Measurements from ENCODE around the gene C14orf93.

The C14orf93 gene

DNA sequence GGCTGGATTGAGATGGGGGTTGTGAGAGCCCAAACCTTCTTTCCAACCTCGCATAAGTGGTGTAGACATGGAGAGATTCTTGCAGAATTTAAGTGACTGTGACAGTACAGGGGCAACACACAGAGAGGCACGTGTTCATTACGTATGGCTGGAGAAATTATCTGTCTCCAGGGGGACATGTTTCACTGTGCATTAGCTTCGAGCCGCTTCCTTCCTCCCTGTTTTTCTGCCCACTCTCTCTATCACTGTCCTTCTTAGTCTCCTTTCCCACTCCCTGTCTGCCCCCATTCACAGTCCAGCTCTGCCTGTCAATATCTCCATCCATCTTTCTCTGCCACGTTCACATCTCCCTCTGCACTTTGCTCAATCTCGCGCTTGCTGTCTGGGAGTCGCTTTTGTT is 11.5 kb upstream of the C14orf93 start:
- Histone ChIP-seq H3K27ac (ENCODE audit: low read length, poor library complexity, severe bottlenecking) (no peak overlapping the region), H3K14ac (ENCODE audit: low read length in 2 of 2) (no peak overlapping the region), H2AFZ (ENCODE audit: low read depth, low read length) (no peak overlapping the region), H2BK12ac (ENCODE audit: low read length in 2 of 2) (no peak overlapping the region), H3K9ac (ENCODE audit: low read length) (no peak overlapping the region), H2BK15ac (ENCODE audit: low read depth, poor library complexity, severe bottlenecking) (no peak overlapping the region), H3K4me3 (ENCODE audit: insufficient read depth in 1 of 2, low read depth in 1 of 2, low read length in 2 of 2) (no peak overlapping the region), H3K4me1 (ENCODE audit: control insufficient read depth, insufficient read depth, low read depth, low read length) (peaks cover 10% of the 10 kb centered on the region), H3K18ac (ENCODE audit: low read depth in 1 of 2, low read length in 2 of 2) (no peak overlapping the region), H2BK120ac (ENCODE audit: low read depth, low read length) (no peak overlapping the region), H3K79me1 (replicated peaks; ENCODE audit: low read length, poor library complexity, severe bottlenecking) (peaks cover 2% of the 10 kb centered on the region), H3K4ac (ENCODE audit: low read depth in 1 of 2, low read length in 2 of 2) (no peak overlapping the region), H3K4me2 (ENCODE audit: low read length, poor library complexity, severe bottlenecking) (no peak overlapping the region), H4K8ac (ENCODE audit: low read length) (peak overlapping the region; percentile 35), H3K27me3 (ENCODE audit: control insufficient read depth in 1 of 2, insufficient read depth in 1 of 2, low read length in 2 of 2) (no peaks in the 10 kb centered on the region), H3K23ac (ENCODE audit: low read length in 2 of 2) (no peak overlapping the region), H3K9me3 (ENCODE audit: control insufficient read depth, low read length) (no peaks in the 10 kb centered on the region), H4K91ac (ENCODE audit: low read length) (no peak overlapping the region), H2AK5ac (ENCODE audit: low read length, severe bottlenecking) (no peak overlapping the region), H2BK5ac (ENCODE audit: low read depth, low read length, poor library complexity, severe bottlenecking) (no peak overlapping the region), H3K36me3 (ENCODE audit: control insufficient read depth in 1 of 2, insufficient read depth in 2 of 2, low read depth in 1 of 2, low read length in 2 of 2) (peaks cover 8 to 17% of the 10 kb centered on the region in 2 experiments)
- DNase-seq, result no peak
- 44% methylated on average over 9 of the region's 9 CpGs for WGBS

DNA sequence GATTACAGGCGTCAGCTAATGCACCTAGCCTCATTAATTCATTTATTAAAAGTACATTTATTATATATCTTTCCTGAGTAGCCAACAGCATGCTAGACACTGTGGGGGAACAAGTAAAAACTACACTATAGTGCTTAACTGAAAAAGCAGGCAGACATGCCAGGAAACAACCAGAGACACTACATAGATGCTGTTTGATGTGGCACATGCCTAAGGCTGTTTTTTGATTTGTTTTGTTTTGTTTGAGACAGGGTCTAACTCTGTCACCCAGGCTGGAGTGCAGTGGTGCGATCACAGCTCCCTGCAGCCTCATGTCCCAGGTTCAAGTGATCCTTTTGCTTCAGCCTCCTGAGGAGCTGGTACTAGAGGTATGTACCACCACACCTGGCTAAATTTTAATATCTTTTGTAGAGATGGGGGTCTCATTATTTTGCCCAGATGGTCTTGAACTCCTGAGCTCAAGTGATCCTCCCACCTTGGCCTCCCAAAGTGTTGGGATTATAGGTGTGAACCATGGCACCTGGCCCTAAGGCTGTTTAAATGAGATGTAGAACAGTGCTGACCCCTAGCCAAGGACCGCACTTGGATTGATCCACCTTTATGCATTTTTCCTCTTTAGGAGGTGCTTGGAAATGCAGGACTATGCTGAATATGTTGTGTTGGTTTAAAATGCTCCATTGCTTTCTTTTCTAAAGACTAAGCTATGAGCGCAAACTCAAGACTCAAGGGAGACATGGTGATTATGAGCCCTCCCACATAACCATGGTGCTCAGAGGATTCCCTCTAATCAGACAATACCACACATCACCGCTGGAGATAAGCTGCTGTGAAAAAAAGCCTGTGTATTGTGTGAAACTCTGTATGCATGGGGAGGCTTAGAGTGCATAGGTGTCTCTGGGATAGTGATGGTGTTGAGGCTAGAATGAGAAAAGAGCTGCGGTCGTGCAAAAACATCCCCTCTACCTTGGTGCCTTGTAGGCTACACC is 10.5 kb upstream of the C14orf93 start:
- Histone ChIP-seq H4K91ac (ENCODE audit: low read length) (no peak overlapping the region), H3K4me2 (ENCODE audit: low read length, poor library complexity, severe bottlenecking) (no peak overlapping the region), H2AFZ (ENCODE audit: low read depth, low read length) (no peak overlapping the region), H3K79me1 (replicated peaks; ENCODE audit: low read length, poor library complexity, severe bottlenecking) (no peaks in the 10 kb centered on the region), H3K23ac (ENCODE audit: low read length in 2 of 2) (peak overlapping the region in 1 of 2 experiments; percentile 14), H3K4me1 (ENCODE audit: control insufficient read depth, insufficient read depth, low read depth, low read length) (peaks cover 6% of the 10 kb centered on the region), H3K9ac (ENCODE audit: low read length) (no peak overlapping the region), H3K36me3 (ENCODE audit: control insufficient read depth in 1 of 2, insufficient read depth in 2 of 2, low read depth in 1 of 2, low read length in 2 of 2) (peaks cover 2 to 7% of the 10 kb centered on the region in 2 experiments), H3K4ac (ENCODE audit: low read depth in 1 of 2, low read length in 2 of 2) (no peak overlapping the region), H3K9me3 (ENCODE audit: control insufficient read depth, low read length) (no peaks in the 10 kb centered on the region), H3K18ac (ENCODE audit: low read depth in 1 of 2, low read length in 2 of 2) (no peak overlapping the region), H3K14ac (ENCODE audit: low read length in 2 of 2) (no peak overlapping the region), H2AK5ac (ENCODE audit: low read length, severe bottlenecking) (no peak overlapping the region), H2BK5ac (ENCODE audit: low read depth, low read length, poor library complexity, severe bottlenecking) (no peak overlapping the region), H4K8ac (ENCODE audit: low read length) (no peak overlapping the region), H3K27me3 (ENCODE audit: control insufficient read depth in 1 of 2, insufficient read depth in 1 of 2, low read length in 2 of 2) (no peaks in the 10 kb centered on the region), H2BK120ac (ENCODE audit: low read depth, low read length) (no peak overlapping the region), H3K27ac (ENCODE audit: low read length, poor library complexity, severe bottlenecking) (no peak overlapping the region), H2BK12ac (ENCODE audit: low read length in 2 of 2) (no peak overlapping the region), H2BK15ac (ENCODE audit: low read depth, poor library complexity, severe bottlenecking) (no peak overlapping the region), H3K4me3 (ENCODE audit: insufficient read depth in 1 of 2, low read depth in 1 of 2, low read length in 2 of 2) (no peak overlapping the region)
- DNase-seq, result no peak
- 97% methylated on average over 3 of the region's 7 CpGs for WGBS

DNA sequence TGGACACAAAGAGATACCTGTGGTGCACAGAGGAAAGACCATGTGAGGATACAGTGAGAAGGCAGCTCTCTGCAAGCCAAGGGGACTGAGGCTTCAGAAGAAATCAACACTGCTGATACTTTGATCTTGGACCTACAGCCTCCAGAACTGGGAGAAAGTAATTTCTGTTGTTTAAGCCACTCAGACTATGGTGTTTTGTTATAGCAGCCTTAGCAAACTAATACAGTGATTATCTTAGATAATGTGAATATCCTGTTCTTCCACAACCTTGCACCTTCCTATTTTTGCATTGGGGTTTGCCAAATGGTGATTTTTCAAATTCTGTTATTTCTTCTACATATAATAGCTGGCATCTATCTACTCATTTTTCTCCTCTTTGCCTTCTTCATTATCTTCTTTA is 8.2 kb upstream of the C14orf93 start:
- Histone ChIP-seq H3K36me3 (ENCODE audit: control insufficient read depth in 1 of 2, insufficient read depth in 2 of 2, low read depth in 1 of 2, low read length in 2 of 2) (no peaks in the 10 kb centered on the region), H3K9me3 (ENCODE audit: control insufficient read depth, low read length) (no peaks in the 10 kb centered on the region), H3K79me1 (replicated peaks; ENCODE audit: low read length, poor library complexity, severe bottlenecking) (no peaks in the 10 kb centered on the region), H4K8ac (ENCODE audit: low read length) (no peak overlapping the region), H3K18ac (ENCODE audit: low read depth in 1 of 2, low read length in 2 of 2) (no peak overlapping the region), H3K4ac (ENCODE audit: low read depth in 1 of 2, low read length in 2 of 2) (no peak overlapping the region), H4K91ac (ENCODE audit: low read length) (no peak overlapping the region), H3K27ac (ENCODE audit: low read length, poor library complexity, severe bottlenecking) (no peak overlapping the region), H3K4me2 (ENCODE audit: low read length, poor library complexity, severe bottlenecking) (no peak overlapping the region), H2BK15ac (ENCODE audit: low read depth, poor library complexity, severe bottlenecking) (no peak overlapping the region), H2AK5ac (ENCODE audit: low read length, severe bottlenecking) (no peak overlapping the region), H3K14ac (ENCODE audit: low read length in 2 of 2) (no peak overlapping the region), H3K27me3 (ENCODE audit: control insufficient read depth in 1 of 2, insufficient read depth in 1 of 2, low read length in 2 of 2) (no peaks in the 10 kb centered on the region), H3K9ac (ENCODE audit: low read length) (no peak overlapping the region), H3K4me1 (ENCODE audit: control insufficient read depth, insufficient read depth, low read depth, low read length) (peaks cover 1% of the 10 kb centered on the region), H2AFZ (ENCODE audit: low read depth, low read length) (no peak overlapping the region), H3K23ac (ENCODE audit: low read length in 2 of 2) (no peak overlapping the region), H2BK12ac (ENCODE audit: low read length in 2 of 2) (no peak overlapping the region), H2BK120ac (ENCODE audit: low read depth, low read length) (no peak overlapping the region), H2BK5ac (ENCODE audit: low read depth, low read length, poor library complexity, severe bottlenecking) (no peak overlapping the region), H3K4me3 (ENCODE audit: insufficient read depth in 1 of 2, low read depth in 1 of 2, low read length in 2 of 2) (no peak overlapping the region)
- no peak for DNase-seq

DNA sequence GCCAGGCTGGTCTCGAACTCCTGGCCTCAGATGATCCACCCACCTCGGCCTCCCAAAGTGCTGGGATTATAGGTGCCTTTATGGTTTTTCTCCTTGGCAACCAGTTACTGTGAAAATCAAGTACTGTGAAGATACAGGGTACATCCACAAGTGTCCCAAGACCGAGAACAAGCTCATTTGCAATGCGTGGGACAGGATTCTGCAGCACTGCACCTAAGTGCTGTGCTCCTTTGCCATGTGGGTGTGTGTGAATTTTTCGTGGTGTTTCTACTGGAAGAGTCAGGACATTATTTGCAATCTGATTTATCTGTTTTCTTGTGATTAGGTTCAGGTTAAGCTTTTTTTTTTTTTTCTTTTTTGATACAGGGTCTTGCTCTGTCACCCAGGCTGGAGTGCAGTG is 7.1 kb upstream of the C14orf93 start:
- H3K4ac ChIP-seq (ENCODE audit: low read depth in 1 of 2, low read length in 2 of 2), result no peak overlapping the region
- H3K23ac ChIP-seq (ENCODE audit: low read length in 2 of 2), result no peak overlapping the region
- H2BK12ac ChIP-seq (ENCODE audit: low read length in 2 of 2), result no peak overlapping the region
- no peaks in the 10 kb centered on the region for H3K36me3 ChIP-seq (ENCODE audit: control insufficient read depth in 1 of 2, insufficient read depth in 2 of 2, low read depth in 1 of 2, low read length in 2 of 2)
- no peak overlapping the region for H2BK120ac ChIP-seq (ENCODE audit: low read depth, low read length)
- no peaks in the 10 kb centered on the region for H3K9me3 ChIP-seq (ENCODE audit: control insufficient read depth, low read length)
- H3K9ac ChIP-seq (ENCODE audit: low read length), result no peak overlapping the region
- no peak overlapping the region for H4K8ac ChIP-seq (ENCODE audit: low read length)
- H3K14ac ChIP-seq (ENCODE audit: low read length in 2 of 2), result no peak overlapping the region
- H2BK5ac ChIP-seq (ENCODE audit: low read depth, low read length, poor library complexity, severe bottlenecking), result no peak overlapping the region
- peaks cover 1% of the 10 kb centered on the region for H3K4me1 ChIP-seq (ENCODE audit: control insufficient read depth, insufficient read depth, low read depth, low read length)
- 86% methylated on average over 5 of the region's 5 CpGs for WGBS
- H3K18ac ChIP-seq (ENCODE audit: low read depth in 1 of 2, low read length in 2 of 2), result no peak overlapping the region
- H3K4me3 ChIP-seq (ENCODE audit: insufficient read depth in 1 of 2, low read depth in 1 of 2, low read length in 2 of 2), result no peak overlapping the region
- no peaks in the 10 kb centered on the region for H3K27me3 ChIP-seq (ENCODE audit: control insufficient read depth in 1 of 2, insufficient read depth in 1 of 2, low read length in 2 of 2)
- no peak overlapping the region for H3K27ac ChIP-seq (ENCODE audit: low read length, poor library complexity, severe bottlenecking)
- no peak overlapping the region for H2AFZ ChIP-seq (ENCODE audit: low read depth, low read length)
- H3K4me2 ChIP-seq (ENCODE audit: low read length, poor library complexity, severe bottlenecking), result no peak overlapping the region
- H4K91ac ChIP-seq (ENCODE audit: low read length), result no peak overlapping the region
- no peak overlapping the region for H2AK5ac ChIP-seq (ENCODE audit: low read length, severe bottlenecking)
- no peak for DNase-seq
- H3K79me1 ChIP-seq (replicated peaks; ENCODE audit: low read length, poor library complexity, severe bottlenecking), result no peaks in the 10 kb centered on the region
- no peak overlapping the region for H2BK15ac ChIP-seq (ENCODE audit: low read depth, poor library complexity, severe bottlenecking)

Data from mesenchymal stem cell (in vitro differentiated cells and primary cell).